Fibroblast of pulmonary artery (primary cell): Measurements from ENCODE around the gene PSMD13.

Source experiments
- DNase-seq: peaks from one replicate; pipeline ENCODE4 v3.0.0-alpha.2; 2010; ENCODE audit warnings: low read depth
- H3K4me3 ChIP-seq: replicated peaks from 2 replicates; pipeline ENCODE4 v1.5.1; 2011; ENCODE audit warnings: low read depth, mild to moderate bottlenecking, control low read depth, low read length, moderate library complexity
- CTCF ChIP-seq: IDR thresholded peaks from 2 replicates; pipeline ENCODE4 v1.5.1; 2011; ENCODE audit warnings: mild to moderate bottlenecking, control low read depth, low read length, inconsistent platforms; ENCODE audit errors: missing control alignments

Gene PSMD13

DNA sequence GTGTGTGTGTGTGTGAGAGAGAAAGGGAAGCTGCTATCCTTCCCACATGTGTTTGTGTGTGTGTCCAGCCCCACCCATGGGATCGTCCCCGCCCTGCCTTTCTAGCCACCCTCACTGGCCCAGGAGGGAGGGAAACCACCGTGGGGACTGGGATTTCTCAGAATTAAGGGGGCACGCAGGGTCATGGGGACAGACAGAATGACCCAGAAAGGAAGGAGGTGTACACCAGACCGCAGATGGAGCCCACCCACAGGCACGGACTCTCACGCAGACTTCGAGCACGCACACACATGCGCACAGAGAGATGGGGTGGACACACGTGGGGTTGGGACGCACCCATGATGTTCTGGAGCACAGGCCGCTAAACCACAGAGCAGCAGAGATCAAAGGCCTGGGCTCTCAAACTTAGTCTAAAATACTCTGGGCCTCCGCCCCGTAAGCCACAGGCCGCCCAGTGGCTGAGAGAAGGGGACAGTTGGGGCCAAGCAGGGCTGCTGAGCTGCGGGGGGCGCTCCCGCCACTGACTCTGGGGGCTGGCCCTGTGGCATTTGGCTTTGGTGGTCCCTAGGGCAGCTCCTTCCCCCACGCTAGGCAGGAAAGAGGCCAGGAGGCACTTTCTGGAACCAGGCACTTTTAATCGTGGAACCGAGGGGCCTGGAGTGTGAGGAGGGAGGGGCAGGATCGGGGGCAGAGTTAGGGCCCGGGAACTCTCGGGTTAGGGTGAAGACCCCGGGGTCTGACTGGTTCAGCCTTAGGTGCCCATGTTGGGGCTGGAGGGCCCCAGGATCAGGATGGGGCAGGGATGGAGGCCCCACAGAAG is 61.0 kb downstream of the PSMD13 start:
- TF ChIP-seq CTCF = no peak

DNA sequence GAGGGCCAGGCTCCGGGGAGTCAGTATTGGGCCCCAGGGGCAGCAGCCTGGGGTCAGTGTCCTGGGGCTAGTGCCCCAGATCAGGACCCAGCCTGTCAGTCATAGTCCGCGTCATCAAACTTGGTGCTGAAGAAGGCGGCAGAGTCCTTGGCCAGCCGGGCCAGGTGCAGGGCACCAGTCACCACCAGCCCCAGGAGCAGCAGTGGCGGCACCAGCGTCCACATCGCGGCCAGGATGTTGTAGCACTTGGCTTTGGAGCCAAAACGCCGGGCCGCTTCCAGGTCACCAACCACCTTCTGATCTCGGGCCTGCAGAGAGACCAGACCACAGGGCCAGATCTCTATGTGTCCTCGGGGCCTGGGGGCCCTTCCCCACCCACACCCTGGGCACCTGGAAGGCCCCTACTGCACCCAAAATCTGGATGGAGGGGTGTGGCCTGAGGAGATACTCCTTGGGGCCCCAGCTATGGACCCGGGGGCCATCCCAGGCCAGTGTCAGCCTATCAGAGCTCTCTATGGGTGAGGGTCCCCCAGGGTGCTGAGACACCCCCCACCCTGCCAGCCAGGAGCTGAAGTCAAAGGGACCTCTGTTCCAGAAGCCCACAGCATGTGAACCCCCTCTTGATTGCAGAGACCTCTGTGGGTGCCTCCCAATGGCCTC is 61.8 kb downstream of the PSMD13 start:
- TF ChIP-seq CTCF = no peak
- no peak for DNase-seq
- H3K4me3 ChIP-seq = no peak overlapping the region

More for the DNA sequence above, 61.0 kb downstream of the PSMD13 start:
- no peak for DNase-seq
- H3K4me3 ChIP-seq = no peak overlapping the region

GRCh38 chr11:299081-299891 is 62.5 kb downstream of the PSMD13 start, which contains the start of gene IFITM5:
IFITM5 (minus strand) TSS chr11:299526; CDS start chr11:299490, 36 bp downstream.
- no peak for DNase-seq
- no peak for TF ChIP-seq CTCF
- H3K4me3 ChIP-seq = no peak within 1 kb of the TSS

- peak; percentile 20 for TF ChIP-seq CTCF
These were observed 63.4 kb downstream of the PSMD13 start for GRCh38 chr11:299951-300735.

More at GRCh38 chr11:299951-300735, 63.4 kb downstream of the PSMD13 start:
- H3K4me3 ChIP-seq = no peak overlapping the region
- DNase-seq = no peak
